Right cardiac atrium (tissue), 5 donors: ENCODE measurements around the gene RETREG1. TPM values are rescaled to one million over a fixed set of nuclear protein-coding genes. Genes with fewer than 3 reads are reported as not detected.
A peak's percentile ranks its signal among the peaks of the same experiment; 100 is the strongest.

Experiments used
- ATAC-seq, 2 donors: fragments of 200-7000 bp; cut with Tn5 transposase; one replicate each; pipeline versions ENCODE4 v1.8.0 to v1.9.1; 2020; ENCODE audit warnings: moderate library complexity in 2 of 2, mild to moderate bottlenecking in 1 of 2
- DNase-seq, 3 donors: peaks; one replicate each; pipeline ENCODE4 v3.0.0-alpha.2; 2020
- H3K27ac ChIP-seq: one replicate; pipeline ENCODE4 v1.5.1; 2013; ENCODE audit warnings: mild to moderate bottlenecking, low read length, control low read depth, moderate library complexity
- H3K27me3 ChIP-seq: one replicate; pipeline ENCODE4 v1.6.1; 2013; ENCODE audit not compliant: control insufficient read depth, insufficient read depth
- H3K4me1 ChIP-seq: one replicate; pipeline ENCODE4 v1.6.1; 2013; ENCODE audit warnings: low read length; ENCODE audit not compliant: control insufficient read depth, insufficient read depth
- H3K4me3 ChIP-seq: one replicate; pipeline ENCODE4 v1.5.1; 2013; ENCODE audit warnings: low read length, control low read depth
- H3K9me3 ChIP-seq: one replicate; pipeline ENCODE4 v1.6.1; 2013; ENCODE audit warnings: low read length; ENCODE audit not compliant: control insufficient read depth
- WGBS: extraction: QIAGEN DNeasy Blood & Tissue Kit; methylation state at CpG from one replicate; pipeline ENCODE4 v1.1.7; 2013; 5-methylcytosine and 5-hydroxymethylcytosine counted together
- intact Hi-C, 4 donors: fragments of 100-400 bp; cut with DNase I; formaldehyde crosslinking; loops; one replicate each; pipeline versions ENCODE4 v1.11.0 to v1.14.0; 2022 to 2023
- long read RNA-seq, 4 donors: library from polyadenylated mRNA; unstranded; transcript quantifications; one replicate each; pipeline ENCODE4 v2.0.0, GENCODE V29; 2020 to 2021
- polyA plus RNA-seq: library from polyadenylated mRNA; stranded (reverse); fragments of 200-250 nt; gene quantifications from one replicate; pipeline ENCODE4 v1.2.3, GENCODE V29; 2013
- total RNA-seq, 4 donors: library from RNA; stranded (reverse); fragmentation: NEBNext Ultra II Directional; extraction: Animal tissue kit (Norgen Biotek cat#: 25700); gene quantifications; one replicate each; pipeline ENCODE4 v1.2.1, GENCODE V29; 2021
- donor health status: healthy with polysubstance abuse.
- donor health status: DM: no; HTN: yes; CAD: no.
- donor health status: DM: no; HTN: no; CAD: no.
- donor health status: DM: no; HTN: yes; CAD: no; lungs with severe emphysema.
- donor health status: DM: yes; HTN: yes; CAD: no.

Gene RETREG1, protein sequence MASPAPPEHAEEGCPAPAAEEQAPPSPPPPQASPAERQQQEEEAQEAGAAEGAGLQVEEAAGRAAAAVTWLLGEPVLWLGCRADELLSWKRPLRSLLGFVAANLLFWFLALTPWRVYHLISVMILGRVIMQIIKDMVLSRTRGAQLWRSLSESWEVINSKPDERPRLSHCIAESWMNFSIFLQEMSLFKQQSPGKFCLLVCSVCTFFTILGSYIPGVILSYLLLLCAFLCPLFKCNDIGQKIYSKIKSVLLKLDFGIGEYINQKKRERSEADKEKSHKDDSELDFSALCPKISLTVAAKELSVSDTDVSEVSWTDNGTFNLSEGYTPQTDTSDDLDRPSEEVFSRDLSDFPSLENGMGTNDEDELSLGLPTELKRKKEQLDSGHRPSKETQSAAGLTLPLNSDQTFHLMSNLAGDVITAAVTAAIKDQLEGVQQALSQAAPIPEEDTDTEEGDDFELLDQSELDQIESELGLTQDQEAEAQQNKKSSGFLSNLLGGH
- 100 to 1,000 TPM; 123 to 209 (median 152) TPM for total RNA-seq
- 114 TPM for polyA plus RNA-seq
- long read RNA-seq, donor 1, transcript RETREG1-202 (7 exons, 3,145 nt) = minor isoform, 42 of 250 reads
- long read RNA-seq, donor 1, transcript RETREG1-201 (9 exons, 3,268 nt) = major isoform, 181 of 250 reads
- long read RNA-seq, donor 1, partial matches to known transcripts = 0 of 250 reads
- long read RNA-seq, donor 1, other reads (novel, unspliced or antisense) = 24 of 250 reads
- long read RNA-seq, donor 2, transcript RETREG1-202 (7 exons, 3,145 nt) = minor isoform, 46 of 167 reads
- long read RNA-seq, donor 2, transcript RETREG1-201 (9 exons, 3,268 nt) = major isoform, 110 of 167 reads
- long read RNA-seq, donor 2, partial matches to known transcripts = 1 of 167 reads
- long read RNA-seq, donor 2, other reads (novel, unspliced or antisense) = 10 of 167 reads
- long read RNA-seq, donor 3, transcript RETREG1-201 (9 exons, 3,268 nt) = minor isoform, 6 of 139 reads
- long read RNA-seq, donor 3, transcript RETREG1-202 (7 exons, 3,145 nt) = major isoform, 93 of 139 reads
- long read RNA-seq, donor 3, partial matches to known transcripts = 12 of 139 reads
- long read RNA-seq, donor 3, other reads (novel, unspliced or antisense) = 28 of 139 reads
- long read RNA-seq, donor 4, transcript RETREG1-202 (7 exons, 3,145 nt) = minor isoform, 37 of 118 reads
- long read RNA-seq, donor 4, transcript RETREG1-201 (9 exons, 3,268 nt) = major isoform, 72 of 118 reads
- long read RNA-seq, donor 4, partial matches to known transcripts = 0 of 118 reads
- long read RNA-seq, donor 4, other reads (novel, unspliced or antisense) = 9 of 118 reads

DNA sequence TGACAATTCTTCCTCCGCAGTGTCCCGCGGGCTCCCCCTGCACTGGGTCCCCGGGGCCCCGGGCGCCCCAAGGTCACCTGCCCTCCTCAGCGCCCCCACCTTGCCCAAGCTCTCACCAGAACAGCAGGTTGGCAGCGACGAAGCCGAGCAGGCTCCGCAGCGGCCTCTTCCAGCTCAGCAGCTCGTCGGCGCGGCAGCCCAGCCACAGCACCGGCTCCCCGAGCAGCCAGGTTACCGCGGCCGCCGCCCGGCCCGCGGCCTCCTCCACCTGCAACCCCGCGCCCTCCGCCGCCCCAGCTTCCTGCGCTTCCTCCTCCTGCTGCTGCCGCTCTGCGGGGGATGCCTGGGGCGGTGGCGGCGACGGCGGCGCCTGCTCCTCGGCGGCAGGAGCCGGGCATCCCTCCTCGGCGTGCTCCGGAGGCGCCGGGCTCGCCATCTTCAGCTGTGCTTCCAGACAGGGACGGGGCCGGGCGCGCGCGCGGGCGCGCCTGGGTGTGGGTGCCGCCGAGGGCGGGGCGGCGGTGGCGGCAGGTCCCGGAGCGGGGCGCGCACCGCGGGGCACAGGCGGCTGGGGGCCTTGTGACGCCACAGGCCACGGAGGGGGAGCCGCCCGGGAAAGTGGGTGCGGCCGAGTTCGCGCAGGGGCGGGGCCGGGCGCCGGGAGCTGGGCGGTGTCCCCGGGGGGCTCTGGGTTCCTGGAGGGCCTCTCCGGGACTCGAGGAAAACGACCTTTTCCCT is at the start of gene RETREG1:
TSS of gene RETREG1 (minus strand) at position 462 of the 738 bp plus-strand sequence. CDS start at position 436, 26 bp downstream.
- ATAC-seq (peak; percentile 92 to 93), DNase-seq (peak; percentile 74 to 88 (median 88))
- Histone ChIP-seq H3K4me1 (peaks cover 5% of the 10 kb centered on the region), H3K27me3 (no peaks in the 10 kb centered on the region), H3K27ac (peak within 1 kb of the TSS; percentile 84), H3K9me3 (no peaks in the 10 kb centered on the region), H3K4me3 (peak within 1 kb of the TSS; percentile 71)
- intact Hi-C loops = no loop called here
- WGBS = under 1% methylated on average over 86 of the region's 86 CpGs

DNA sequence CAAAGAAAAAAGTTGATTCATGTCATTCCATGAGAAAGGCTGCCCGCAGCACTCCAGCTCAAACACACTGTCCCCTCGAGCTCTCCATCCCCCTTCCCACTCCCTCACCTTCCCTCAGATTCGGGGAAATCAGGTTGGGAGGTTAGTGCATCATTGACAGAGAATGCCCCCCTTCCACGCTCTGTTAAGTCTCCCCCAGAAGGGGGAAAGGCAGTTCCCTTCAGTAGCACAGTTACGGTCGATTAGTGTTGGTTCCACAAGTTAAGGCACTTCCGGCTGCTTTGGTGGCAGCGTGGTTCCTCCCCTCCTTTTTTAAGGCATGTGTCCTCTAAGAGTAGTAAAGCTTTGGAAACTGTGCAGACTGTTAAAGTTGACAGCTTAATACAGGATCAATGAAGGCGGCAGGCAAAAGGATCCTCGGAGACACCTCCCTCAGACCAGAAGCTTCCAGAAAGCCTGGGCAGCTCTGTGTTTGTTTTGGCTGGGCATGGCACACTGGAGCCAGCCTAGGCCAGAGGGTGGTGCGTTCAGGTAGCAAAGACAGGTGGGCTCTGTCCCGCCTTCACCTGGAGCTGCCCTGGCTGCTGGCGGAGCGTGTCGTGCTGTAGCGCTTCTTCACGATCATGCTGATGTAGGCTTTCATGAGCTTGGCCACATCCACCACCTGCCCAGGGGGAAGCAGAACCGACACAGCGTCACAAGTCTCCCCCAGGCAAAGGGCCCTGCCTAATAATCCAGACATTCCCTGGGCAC is 49.5 kb upstream of the RETREG1 start:
- no peaks in the 10 kb centered on the region for H3K27me3 ChIP-seq
- intact Hi-C loops = loop anchor here in 3 of 4 donors (2.0 to 10.0 kb wide), 3 partner anchors 178 to 182 kb away; no protein-coding TSS in a partner anchor
- no peak for DNase-seq
- peak; percentile 17 to 34 for ATAC-seq
- H3K4me1 ChIP-seq = peaks cover 11% of the 10 kb centered on the region
- H3K4me3 ChIP-seq = no peak overlapping the region
- H3K27ac ChIP-seq = peak overlapping the region; percentile 5
- 75% methylated on average over 19 of the region's 19 CpGs for WGBS
- no peaks in the 10 kb centered on the region for H3K9me3 ChIP-seq

DNA sequence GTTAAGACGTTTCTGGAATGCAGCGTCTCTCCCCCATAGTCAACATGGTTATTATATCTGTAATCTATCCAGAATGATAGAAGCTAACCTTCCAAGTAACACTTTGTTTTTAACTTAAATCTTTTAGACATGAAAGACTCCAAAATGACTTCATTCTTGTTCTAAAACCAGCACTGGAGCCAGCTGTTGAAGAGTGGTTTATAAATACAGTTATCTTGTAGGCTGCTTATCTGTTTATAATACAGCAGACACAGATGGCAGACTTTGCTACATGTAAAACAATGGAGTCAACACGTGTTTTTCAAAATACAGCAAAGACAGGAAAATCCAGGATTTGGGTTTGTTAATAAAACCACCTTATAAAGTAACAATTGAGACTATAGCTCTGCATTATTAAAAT is 48.8 kb upstream of the RETREG1 start:
- 25% methylated on average over 3 of the region's 3 CpGs for WGBS
- DNase-seq = no peak
- no peak overlapping the region for H3K4me3 ChIP-seq

DNA sequence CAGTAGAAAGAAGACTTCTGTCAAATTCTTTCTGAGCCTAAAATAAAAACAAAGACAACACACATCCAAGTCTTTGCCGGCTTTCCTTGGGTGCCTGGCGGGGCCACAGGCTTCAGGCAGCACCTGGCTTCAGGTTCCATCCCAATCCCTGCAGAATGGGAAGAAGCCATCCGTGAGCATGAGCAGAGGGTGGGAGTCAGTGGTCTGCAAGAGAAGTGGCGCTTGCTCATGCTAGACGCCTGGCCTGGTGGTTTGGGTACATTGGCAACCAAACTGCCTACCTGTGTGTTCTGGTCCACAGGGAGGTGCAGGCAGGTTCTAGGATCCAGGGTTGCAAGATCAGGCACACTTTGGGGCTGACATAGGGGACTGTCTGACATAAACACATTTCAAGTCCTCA is 47.6 kb upstream of the RETREG1 start:
- no peak overlapping the region for H3K27ac ChIP-seq
- H3K4me1 ChIP-seq = peaks cover 11% of the 10 kb centered on the region
- ATAC-seq = no peak
- H3K27me3 ChIP-seq = no peaks in the 10 kb centered on the region
- no peak for DNase-seq
- H3K4me3 ChIP-seq = no peak overlapping the region
- 96% methylated on average over 5 of the region's 5 CpGs for WGBS
- no peaks in the 10 kb centered on the region for H3K9me3 ChIP-seq
- intact Hi-C loops = loop anchor here in 1 of 4 donors (10.0 kb wide), 1 partner anchor 180 kb away; no protein-coding TSS in a partner anchor

More for the DNA sequence above, 48.8 kb upstream of the RETREG1 start:
- H3K27me3 ChIP-seq = no peaks in the 10 kb centered on the region
- no peak overlapping the region for H3K27ac ChIP-seq
- no peaks in the 10 kb centered on the region for H3K9me3 ChIP-seq
- intact Hi-C loops = loop anchor here in 2 of 4 donors (5.0 to 10.0 kb wide), 2 partner anchors 178 to 181 kb away; no protein-coding TSS in a partner anchor
- no peak for ATAC-seq
- H3K4me1 ChIP-seq = peaks cover 11% of the 10 kb centered on the region

DNA sequence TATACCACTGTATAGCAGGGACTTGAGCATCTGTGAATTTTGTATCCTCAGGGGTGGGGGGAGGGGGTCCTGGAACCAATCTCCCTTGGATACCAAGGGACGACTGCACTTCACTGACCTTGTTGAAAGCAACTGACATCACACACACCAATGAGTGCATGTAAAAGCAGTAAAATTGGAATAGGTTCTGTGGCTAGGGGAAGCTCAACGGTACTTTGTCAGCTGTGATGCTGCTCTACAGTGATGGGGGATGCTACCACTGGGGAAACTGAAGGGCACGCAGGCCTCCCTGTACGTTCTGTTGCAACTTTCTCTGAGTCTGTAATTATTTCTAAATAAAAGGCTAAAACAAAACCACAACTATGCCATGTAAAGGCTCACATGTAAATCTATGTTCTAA is 47.0 kb upstream of the RETREG1 start:
- 77% methylated on average over 4 of the region's 4 CpGs for WGBS
- intact Hi-C loops = loop anchor here in 1 of 4 donors (10.0 kb wide), 1 partner anchor 179 kb away; no protein-coding TSS in a partner anchor
- DNase-seq = no peak

DNA sequence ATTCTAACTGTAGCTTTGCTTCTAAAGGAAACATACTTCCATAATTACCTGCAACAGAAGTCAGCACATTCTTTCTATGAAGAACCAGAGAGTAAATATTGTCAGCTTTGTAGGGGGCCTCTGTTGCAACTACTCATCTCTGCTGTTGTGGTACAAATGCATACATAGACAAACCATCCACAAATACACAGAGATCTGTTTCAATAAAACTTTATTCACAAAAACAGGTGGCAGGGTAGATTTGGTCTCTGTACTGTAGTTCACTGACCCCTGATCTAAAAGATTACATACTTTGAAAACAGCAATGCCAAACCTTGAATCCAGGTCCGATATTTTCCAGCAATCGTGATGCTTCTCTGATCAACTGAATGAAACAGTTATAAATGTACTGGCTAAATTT is 44.9 kb upstream of the RETREG1 start:
- H3K27ac ChIP-seq = no peak overlapping the region
- H3K4me3 ChIP-seq = no peak overlapping the region
- DNase-seq (no peak), ATAC-seq (no peak)
- H3K27me3 ChIP-seq = no peaks in the 10 kb centered on the region
- peaks cover 3% of the 10 kb centered on the region for H3K4me1 ChIP-seq
- intact Hi-C loops = loop anchor here in 1 of 4 donors (10.0 kb wide), 1 partner anchor 177 kb away; no protein-coding TSS in a partner anchor
- no peaks in the 10 kb centered on the region for H3K9me3 ChIP-seq
- WGBS = 97% methylated on average over 2 of the region's 2 CpGs

More for the DNA sequence above, 47.0 kb upstream of the RETREG1 start:
- Histone ChIP-seq H3K4me1 (peaks cover 11% of the 10 kb centered on the region), H3K9me3 (no peaks in the 10 kb centered on the region), H3K4me3 (no peak overlapping the region), H3K27ac (no peak overlapping the region), H3K27me3 (no peaks in the 10 kb centered on the region)
- ATAC-seq = no peak

DNA sequence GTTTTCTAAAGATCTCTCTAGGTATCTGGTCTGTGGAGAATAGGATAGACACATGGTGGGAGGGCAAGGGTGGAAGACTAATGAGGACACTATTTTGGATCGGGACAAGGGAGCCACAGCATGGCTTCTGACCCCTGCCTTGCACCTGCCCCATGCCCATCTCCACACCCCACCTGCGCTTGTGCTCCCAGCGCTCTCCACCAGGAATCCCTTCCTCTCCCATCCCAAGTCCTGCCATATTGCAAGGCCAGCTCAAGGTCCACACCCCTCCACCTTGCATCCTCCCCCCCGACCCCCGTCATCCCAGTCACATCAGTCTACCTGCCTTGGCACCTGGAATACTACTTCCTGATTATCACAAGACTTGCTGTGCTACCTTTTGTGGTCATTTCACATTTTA is 44.2 kb upstream of the RETREG1 start:
- Histone ChIP-seq H3K27ac (no peak overlapping the region), H3K9me3 (no peaks in the 10 kb centered on the region), H3K27me3 (no peaks in the 10 kb centered on the region), H3K4me1 (no peaks in the 10 kb centered on the region), H3K4me3 (no peak overlapping the region)
- no peak for ATAC-seq
- DNase-seq = no peak
- 75% methylated on average over 5 of the region's 5 CpGs for WGBS
- intact Hi-C loops = loop anchor here in 1 of 4 donors (10.0 kb wide), 1 partner anchor 176 kb away; no protein-coding TSS in a partner anchor

DNA sequence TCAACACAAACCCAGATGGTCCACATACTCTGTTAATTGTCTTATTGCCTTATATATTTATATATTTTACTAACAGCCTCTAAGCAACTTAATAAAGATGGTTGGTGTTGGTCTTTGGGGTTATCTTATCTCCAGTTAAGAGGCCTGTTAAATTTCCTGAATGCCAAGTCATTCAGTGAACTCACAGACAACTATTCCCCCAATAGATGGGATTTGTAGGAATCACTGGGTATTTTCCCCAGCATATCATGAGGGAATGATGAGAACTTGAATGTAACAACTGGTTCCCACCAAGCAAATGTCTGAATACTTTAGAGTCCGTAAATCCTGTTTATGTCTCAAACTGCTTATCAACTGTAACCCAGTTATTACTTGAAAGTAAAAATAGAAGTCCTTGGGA is 42.7 kb upstream of the RETREG1 start:
- Histone ChIP-seq H3K4me1 (no peaks in the 10 kb centered on the region), H3K4me3 (no peak overlapping the region), H3K27ac (no peak overlapping the region), H3K9me3 (peaks cover 4% of the 10 kb centered on the region), H3K27me3 (no peaks in the 10 kb centered on the region)
- DNase-seq = no peak
- ATAC-seq = no peak
- intact Hi-C loops = no loop called here
- WGBS = 47% methylated on average over 1 of the region's 1 CpG

DNA sequence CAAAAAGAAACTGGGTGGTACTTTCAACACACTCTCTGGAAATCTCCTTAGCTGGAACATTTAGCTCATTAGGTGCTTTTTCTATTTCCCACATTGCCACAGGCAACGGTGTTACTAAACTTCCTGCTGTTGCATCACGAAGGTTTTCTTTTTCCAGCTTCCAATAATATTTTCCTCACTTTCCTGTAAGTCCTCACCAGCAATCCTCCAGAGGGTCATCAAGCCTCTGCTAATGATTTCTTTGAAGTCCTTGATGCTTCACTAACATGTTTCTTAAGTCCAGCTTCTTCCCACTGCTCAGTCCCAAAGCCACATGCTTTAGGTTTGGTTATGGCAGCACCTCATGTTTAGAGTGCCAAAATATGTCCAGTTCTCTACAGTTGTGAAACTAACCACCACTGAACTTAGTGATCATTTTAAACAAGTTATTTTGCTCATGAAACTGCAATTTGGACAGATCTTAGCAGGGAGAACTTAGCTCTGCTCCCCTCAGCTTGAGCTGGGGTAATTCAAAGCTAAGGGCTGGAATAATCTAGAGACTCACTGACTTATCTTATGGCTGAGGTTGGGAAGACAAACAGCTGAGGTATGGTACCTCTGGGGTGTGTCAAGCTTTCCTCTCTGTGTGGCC is 39.9 kb upstream of the RETREG1 start:
- no peaks in the 10 kb centered on the region for H3K4me1 ChIP-seq
- intact Hi-C loops = no loop called here
- 37% methylated on average over 2 of the region's 2 CpGs for WGBS
- ATAC-seq = peak in 1 of 2 donors; percentile 14
- no peak overlapping the region for H3K4me3 ChIP-seq
- no peak for DNase-seq
- peaks cover 4% of the 10 kb centered on the region for H3K9me3 ChIP-seq
- peak overlapping the region; percentile 2 for H3K27ac ChIP-seq
- H3K27me3 ChIP-seq = no peaks in the 10 kb centered on the region
